Cardiac muscle cell (in vitro differentiated cells and primary cell): ENCODE data around the gene ELAVL2. TPM values are rescaled to one million over a fixed set of nuclear protein-coding genes. Genes with fewer than 3 reads are reported as not detected.

Experiments used
- DNase-seq, 2 donors: peaks; one replicate each; pipeline versions ENCODE4 v3.0.0 to v3.0.0-alpha.2; 2010 to 2017; ENCODE audit warnings: low read depth in 1 of 2, low spot score in 1 of 2
- H3K27ac ChIP-seq: fragments of 200-600 bp; sonication (generic); 2 replicates; pipeline ENCODE4 v1.5.1; 2016
- H3K27me3 ChIP-seq: fragments of 200-600 bp; sonication (generic); 2 replicates; pipeline ENCODE4 v1.6.0; 2016; ENCODE audit warnings: control low read depth
- H3K36me3 ChIP-seq: fragments of 200-600 bp; sonication (generic); 2 replicates; pipeline ENCODE4 v1.5.1; 2016; ENCODE audit warnings: control low read depth
- H3K4me1 ChIP-seq: fragments of 200-600 bp; sonication (generic); 2 replicates; pipeline ENCODE4 v1.8.1; 2017; ENCODE audit warnings: low read depth, mild to moderate bottlenecking, mixed run types
- H3K4me3 ChIP-seq: fragments of 200-600 bp; sonication (generic); 2 replicates; pipeline ENCODE4 v1.5.1; 2016; ENCODE audit warnings: mild to moderate bottlenecking
- H3K9me3 ChIP-seq: fragments of 200-600 bp; sonication (generic); 2 replicates; pipeline ENCODE4 v1.5.1; 2017; ENCODE audit warnings: low read depth, mild to moderate bottlenecking, control low read depth
- CTCF ChIP-seq: IDR thresholded peaks from 2 replicates; pipeline ENCODE4 v1.5.1; 2012; ENCODE audit warnings: low read depth, mild to moderate bottlenecking, low read length
- polyA plus RNA-seq: library from polyadenylated mRNA; unstranded; fragments of >200 nt; fragmentation: Nextera tagmentation; extraction: Ambion mirVana; gene quantifications from 2 replicates; pipeline ENCODE4 v1.2.1, GENCODE V29; 2016
- total RNA-seq: library from RNA; depleted of rRNA; stranded (reverse); fragments of >200 nt; gene quantifications from 2 replicates; pipeline ENCODE4 v1.2.3, GENCODE V29; 2016

The ELAVL2 gene
- total and polyA plus RNA-seq, 2 experiments from 2014 or later, result 3.2 to 11.2 TPM

DNA sequence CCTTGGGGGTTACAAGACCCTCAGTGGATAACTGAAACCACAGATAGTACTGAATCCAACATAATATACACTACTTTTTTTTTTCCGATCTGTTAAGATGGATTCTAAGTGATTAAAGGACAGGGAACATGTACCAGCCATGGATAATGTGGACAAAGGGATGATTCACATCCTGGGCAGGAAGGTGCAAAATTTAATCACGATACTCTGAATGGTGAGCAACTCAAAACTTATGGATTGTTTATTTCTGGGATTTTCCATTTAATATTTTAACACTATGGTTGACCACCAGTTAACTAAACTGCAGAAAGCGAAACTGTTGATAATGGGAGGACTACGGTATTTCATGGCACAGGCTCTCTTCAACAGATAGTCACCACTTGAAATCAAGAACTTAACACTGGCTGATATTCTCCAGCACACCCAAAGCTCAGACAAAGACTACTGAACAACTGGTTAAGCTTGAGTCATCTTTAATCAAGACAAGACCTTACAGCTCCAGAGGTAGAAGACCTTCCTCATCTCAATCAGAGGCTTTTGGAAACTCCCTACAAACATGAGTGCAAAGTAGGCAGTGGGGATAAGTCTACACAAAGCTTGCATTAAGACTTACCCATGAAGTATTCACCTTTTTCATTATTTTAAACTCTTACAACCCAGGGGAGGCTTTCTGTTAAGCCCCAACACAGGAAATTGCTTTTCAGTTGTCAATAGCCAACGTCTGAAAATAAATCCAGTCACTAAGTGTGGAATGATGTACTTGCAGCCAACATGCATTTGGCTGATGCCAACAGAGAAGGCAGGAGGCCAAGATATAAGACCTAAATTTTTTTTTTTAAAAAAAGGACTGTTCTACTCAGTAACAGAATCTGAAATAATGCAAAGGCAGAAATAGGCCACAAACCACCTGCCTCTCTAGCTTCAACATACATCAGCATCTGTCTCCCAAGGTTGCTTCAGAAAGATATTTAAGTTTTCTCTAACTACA, 78.7 kb downstream of the ELAVL2 start:
- Histone ChIP-seq H3K4me3 (no peak overlapping the region), H3K9me3 (no peaks in the 10 kb centered on the region), H3K27me3 (no peaks in the 10 kb centered on the region), H3K27ac (no peak overlapping the region), H3K4me1 (peaks cover 29% of the 10 kb centered on the region), H3K36me3 (no peaks in the 10 kb centered on the region)
- no peak for TF ChIP-seq CTCF
- DNase-seq, result no peak

GRCh38 chr9:23746317-23746716, 79.7 kb downstream of the ELAVL2 start:
- Histone ChIP-seq H3K27ac (no peak overlapping the region), H3K4me3 (no peak overlapping the region), H3K36me3 (no peaks in the 10 kb centered on the region), H3K4me1 (peaks cover 33% of the 10 kb centered on the region), H3K27me3 (no peaks in the 10 kb centered on the region), H3K9me3 (no peaks in the 10 kb centered on the region)
- TF ChIP-seq CTCF, result no peak
- DNase-seq, result no peak

DNA sequence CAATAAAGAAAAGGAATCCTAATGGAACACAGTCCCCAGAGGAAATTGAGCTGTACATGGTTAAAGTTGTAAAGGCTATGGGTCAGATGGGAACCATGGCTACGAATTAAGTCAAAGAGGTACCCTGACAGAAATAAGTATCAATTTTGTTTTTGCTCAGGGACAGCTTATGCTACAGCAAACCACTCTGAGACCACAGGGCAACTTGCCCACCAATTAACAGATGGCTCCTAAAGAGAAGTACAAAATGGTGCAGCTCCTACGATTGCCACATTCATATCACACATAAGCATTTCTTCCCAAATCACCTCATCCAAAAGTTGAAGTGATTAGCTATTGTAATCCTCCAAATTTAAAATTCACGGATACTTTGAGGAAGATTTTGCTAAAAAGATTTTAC, 83.0 kb downstream of the ELAVL2 start:
- no peak overlapping the region for H3K27ac ChIP-seq
- no peaks in the 10 kb centered on the region for H3K27me3 ChIP-seq
- peaks cover 23% of the 10 kb centered on the region for H3K4me1 ChIP-seq
- DNase-seq, result no peak
- no peak for TF ChIP-seq CTCF
- H3K36me3 ChIP-seq, result no peaks in the 10 kb centered on the region
- no peaks in the 10 kb centered on the region for H3K9me3 ChIP-seq
- H3K4me3 ChIP-seq, result no peak overlapping the region

DNA sequence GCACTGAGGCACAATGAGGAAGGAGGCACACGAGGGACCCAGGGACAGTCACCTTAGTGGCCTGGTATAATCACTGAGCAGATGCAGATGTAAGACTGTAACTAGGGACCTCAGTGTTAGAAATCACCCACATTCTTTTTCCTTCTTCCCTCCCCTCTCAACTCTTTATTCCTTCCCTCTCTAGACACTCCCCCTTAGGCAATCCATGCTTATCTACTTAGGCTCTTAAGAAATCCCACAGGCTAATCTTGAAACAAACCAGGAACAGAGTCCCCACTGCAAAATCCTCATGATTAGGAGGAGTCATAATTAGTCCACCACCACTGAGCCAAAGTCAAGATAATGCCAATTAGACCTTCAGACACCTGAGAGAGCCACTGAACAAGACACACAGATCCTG, 84.7 kb downstream of the ELAVL2 start:
- Histone ChIP-seq H3K4me3 (no peak overlapping the region), H3K9me3 (no peaks in the 10 kb centered on the region), H3K36me3 (no peaks in the 10 kb centered on the region), H3K27ac (no peak overlapping the region), H3K4me1 (peaks cover 15% of the 10 kb centered on the region), H3K27me3 (no peaks in the 10 kb centered on the region)
- no peak for TF ChIP-seq CTCF
- peak in 1 of 2 donors; percentile 56 for DNase-seq

- no peak overlapping the region for H3K27ac ChIP-seq
Measured at GRCh38 chr9:23740531-23740930, 85.5 kb downstream of the ELAVL2 start.

More at GRCh38 chr9:23740531-23740930, 85.5 kb downstream of the ELAVL2 start:
- no peaks in the 10 kb centered on the region for H3K9me3 ChIP-seq
- H3K36me3 ChIP-seq, result no peaks in the 10 kb centered on the region
- peaks cover 15% of the 10 kb centered on the region for H3K4me1 ChIP-seq
- TF ChIP-seq CTCF, result no peak
- DNase-seq, result no peak
- no peak overlapping the region for H3K4me3 ChIP-seq
- no peaks in the 10 kb centered on the region for H3K27me3 ChIP-seq
